Hepatocyte (in vitro differentiated cells): Measurements from ENCODE around the gene TREML1.

Source experiments
- EZH2phosphoT487 ChIP-seq: fragments of 200-600 bp; sonication (generic); IDR thresholded peaks from one replicate; pipeline ENCODE4 v1.6.1; 2018; ENCODE audit warnings: antibody characterized with exemption, mild to moderate bottlenecking, low read depth, moderate library complexity; ENCODE audit not compliant: unreplicated experiment, severe bottlenecking
- TF ChIP-seq, protein P1 (sequence below): fragments of 200-600 bp; sonication (generic); IDR thresholded peaks from 2 replicates; pipeline ENCODE4 v1.5.1; 2016; ENCODE audit warnings: antibody characterized with exemption, mild to moderate bottlenecking; ENCODE audit not compliant: poor library complexity

DNA sequence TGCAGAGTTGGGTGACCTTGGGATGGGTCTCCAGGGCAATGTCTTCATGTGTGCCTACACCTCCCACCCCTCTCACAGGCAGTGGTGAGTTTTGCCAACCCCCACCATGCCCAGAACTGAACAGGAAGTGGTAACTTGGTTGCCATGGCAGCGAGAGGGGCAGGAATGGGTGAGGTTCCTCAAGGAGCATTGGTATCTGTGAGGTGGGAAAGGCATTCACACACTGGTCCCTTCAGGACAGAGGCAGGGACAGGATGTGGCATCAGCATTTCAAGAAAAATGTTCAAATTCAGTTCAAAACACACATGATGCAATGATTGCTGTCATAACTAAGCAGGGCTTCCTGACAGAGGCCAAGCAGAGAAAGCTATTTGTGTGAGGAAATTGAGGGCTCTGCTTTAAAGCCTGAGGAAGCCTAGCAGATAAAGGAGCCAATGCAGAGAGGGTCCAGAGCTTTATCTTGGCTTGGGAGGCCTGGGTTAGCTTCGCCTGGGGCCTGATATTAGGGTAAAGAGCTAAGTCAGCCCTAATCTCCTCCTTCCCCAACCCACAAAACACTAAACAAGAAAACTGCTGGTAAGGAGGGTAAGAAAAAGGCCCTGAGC is 46.3 kb upstream of the TREML1 start:
- no peak for TF ChIP-seq EZH2phosphoT487
- TF ChIP-seq, protein P1, sequence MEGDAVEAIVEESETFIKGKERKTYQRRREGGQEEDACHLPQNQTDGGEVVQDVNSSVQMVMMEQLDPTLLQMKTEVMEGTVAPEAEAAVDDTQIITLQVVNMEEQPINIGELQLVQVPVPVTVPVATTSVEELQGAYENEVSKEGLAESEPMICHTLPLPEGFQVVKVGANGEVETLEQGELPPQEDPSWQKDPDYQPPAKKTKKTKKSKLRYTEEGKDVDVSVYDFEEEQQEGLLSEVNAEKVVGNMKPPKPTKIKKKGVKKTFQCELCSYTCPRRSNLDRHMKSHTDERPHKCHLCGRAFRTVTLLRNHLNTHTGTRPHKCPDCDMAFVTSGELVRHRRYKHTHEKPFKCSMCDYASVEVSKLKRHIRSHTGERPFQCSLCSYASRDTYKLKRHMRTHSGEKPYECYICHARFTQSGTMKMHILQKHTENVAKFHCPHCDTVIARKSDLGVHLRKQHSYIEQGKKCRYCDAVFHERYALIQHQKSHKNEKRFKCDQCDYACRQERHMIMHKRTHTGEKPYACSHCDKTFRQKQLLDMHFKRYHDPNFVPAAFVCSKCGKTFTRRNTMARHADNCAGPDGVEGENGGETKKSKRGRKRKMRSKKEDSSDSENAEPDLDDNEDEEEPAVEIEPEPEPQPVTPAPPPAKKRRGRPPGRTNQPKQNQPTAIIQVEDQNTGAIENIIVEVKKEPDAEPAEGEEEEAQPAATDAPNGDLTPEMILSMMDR = no peak
